LNCaP clone FGC (cell line): Measurements from ENCODE around the gene TRIOBP.

Experiments used
- DNase-seq: peaks from one replicate; pipeline ENCODE4 v3.0.0-alpha.2; 2011; ENCODE audit warnings: low read depth
- H3K4me3 ChIP-seq: 2 replicates; pipeline ENCODE4 v1.5.1; 2011; ENCODE audit warnings: mild to moderate bottlenecking, low read depth, low read length, control low read depth
- TF ChIP-seq, protein P1 (sequence below): IDR thresholded peaks from 2 replicates; pipeline ENCODE4 v1.5.1; 2012; ENCODE audit warnings: mild to moderate bottlenecking; ENCODE audit not compliant: control insufficient read depth, insufficient read depth; ENCODE audit errors: extremely low read depth

The TRIOBP gene

GRCh38 chr22:37678372-37678771, 18.5 kb upstream of the TRIOBP start:
- DNase-seq = no peak
- TF ChIP-seq, protein P1, sequence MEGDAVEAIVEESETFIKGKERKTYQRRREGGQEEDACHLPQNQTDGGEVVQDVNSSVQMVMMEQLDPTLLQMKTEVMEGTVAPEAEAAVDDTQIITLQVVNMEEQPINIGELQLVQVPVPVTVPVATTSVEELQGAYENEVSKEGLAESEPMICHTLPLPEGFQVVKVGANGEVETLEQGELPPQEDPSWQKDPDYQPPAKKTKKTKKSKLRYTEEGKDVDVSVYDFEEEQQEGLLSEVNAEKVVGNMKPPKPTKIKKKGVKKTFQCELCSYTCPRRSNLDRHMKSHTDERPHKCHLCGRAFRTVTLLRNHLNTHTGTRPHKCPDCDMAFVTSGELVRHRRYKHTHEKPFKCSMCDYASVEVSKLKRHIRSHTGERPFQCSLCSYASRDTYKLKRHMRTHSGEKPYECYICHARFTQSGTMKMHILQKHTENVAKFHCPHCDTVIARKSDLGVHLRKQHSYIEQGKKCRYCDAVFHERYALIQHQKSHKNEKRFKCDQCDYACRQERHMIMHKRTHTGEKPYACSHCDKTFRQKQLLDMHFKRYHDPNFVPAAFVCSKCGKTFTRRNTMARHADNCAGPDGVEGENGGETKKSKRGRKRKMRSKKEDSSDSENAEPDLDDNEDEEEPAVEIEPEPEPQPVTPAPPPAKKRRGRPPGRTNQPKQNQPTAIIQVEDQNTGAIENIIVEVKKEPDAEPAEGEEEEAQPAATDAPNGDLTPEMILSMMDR = no peak
- H3K4me3 ChIP-seq = no peak overlapping the region

- no peak for DNase-seq
- TF ChIP-seq, protein P1 = no peak
- no peak overlapping the region for H3K4me3 ChIP-seq
Measured at GRCh38 chr22:37679670-37680069, 17.2 kb upstream of the TRIOBP start.

DNA sequence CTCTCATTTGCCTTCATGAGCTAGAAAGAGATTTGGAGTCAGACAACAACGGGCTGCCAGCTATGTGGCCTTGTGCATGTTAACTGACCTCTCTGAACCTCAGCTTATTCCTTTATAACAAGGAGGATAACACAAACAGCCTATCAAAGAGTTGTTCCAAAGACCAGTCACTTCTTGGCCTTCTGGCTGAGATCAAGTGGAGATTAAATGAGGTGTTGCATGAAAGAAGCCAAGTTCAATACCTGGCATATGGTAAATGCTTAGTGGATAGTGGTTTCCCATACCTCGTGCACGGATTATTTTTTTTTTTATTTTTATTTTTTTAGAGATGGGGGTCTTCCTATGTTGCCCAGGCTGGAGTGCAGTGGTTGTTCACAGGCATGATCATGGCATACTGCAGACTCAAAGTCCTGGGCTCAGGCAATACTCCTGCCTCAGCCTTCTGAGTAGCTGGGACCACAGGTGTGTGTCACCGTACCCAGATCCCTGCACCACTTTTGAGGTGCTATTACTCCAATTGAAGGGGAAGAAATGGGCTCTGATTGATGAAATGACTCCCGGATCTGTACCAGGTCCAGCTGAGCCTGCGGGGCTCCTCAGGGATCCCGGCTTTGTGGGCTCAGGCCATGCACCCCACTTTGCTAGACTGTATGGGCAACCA, 16.5 kb upstream of the TRIOBP start:
- H3K4me3 ChIP-seq = no peak overlapping the region
- TF ChIP-seq, protein P1 = no peak
- no peak for DNase-seq

DNA sequence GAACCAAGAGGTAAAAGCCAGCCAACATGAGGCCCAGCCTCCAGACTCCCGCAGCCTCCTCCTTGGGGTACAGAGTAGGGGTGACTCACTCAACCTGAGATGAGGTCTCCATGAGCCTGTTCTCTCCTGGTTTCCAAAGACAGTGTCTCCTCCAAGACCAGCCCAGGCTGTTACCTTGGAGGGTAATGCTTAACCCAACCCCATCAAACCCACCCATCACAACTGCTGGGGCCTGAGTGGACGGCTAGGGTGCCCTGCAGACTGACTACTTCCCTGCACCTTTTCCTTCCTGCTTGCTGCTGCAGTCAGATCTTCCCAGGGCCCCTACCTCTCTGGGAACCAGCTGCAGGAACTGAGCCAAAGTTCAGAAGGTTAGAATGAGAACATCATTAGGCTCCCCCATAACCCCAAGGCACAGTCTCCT, 15.8 kb upstream of the TRIOBP start:
- DNase-seq = no peak
- TF ChIP-seq, protein P1 = no peak
- H3K4me3 ChIP-seq = no peak overlapping the region

GRCh38 chr22:37681556-37682049, 15.2 kb upstream of the TRIOBP start:
- DNase-seq = no peak
- TF ChIP-seq, protein P1 = peak; percentile 78
- H3K4me3 ChIP-seq = no peak overlapping the region

DNA sequence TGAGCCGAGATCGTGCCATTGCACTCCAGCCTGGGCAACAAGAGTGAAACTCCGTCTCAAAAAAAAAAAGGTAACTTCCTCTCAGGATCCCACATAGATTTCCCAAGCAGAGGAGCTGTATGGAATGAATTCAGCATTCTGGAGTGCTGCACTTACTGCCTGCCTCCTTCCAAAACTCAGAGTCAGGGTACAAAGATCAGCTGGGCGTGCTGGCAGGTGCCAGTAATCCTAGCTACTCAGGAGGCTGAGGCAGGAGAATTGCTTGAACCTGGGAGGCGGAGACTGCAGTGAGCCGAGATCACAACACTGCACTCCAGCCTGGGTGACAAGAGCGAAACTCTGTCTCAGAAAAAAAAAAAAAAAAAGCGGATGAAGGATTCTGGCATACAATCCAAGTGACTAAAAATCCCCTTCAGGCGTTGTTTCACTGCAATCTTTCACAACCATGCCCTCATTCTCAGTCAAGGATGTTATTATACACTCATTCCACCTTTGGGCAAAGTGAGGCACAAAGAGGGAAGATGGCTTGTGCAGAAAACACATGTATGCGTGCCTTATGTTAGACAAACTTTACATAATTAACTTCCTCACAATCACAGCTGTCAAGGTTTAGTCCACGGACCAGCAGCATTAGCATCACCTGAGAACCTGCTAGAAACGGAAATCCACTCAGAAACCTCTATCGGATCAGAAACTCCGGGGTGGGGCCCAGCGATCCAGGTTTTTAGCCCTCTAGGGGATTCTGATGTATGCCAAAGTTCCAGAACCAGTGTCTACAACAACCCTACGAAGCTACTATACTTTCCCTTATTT, 11.8 kb upstream of the TRIOBP start:
- no peak overlapping the region for H3K4me3 ChIP-seq
- no peak for DNase-seq
- TF ChIP-seq, protein P1 = no peak
